Measurements from ENCODE around the gene TOB1. TPM values are rescaled to one million over a fixed set of nuclear protein-coding genes. Genes with fewer than 3 reads are reported as not detected.
A peak's percentile ranks its signal among the peaks of the same experiment; 100 is the strongest.

The TOB1 gene
- total RNA-seq, 1 experiment from 2014 or later: 114 TPM

DNA sequence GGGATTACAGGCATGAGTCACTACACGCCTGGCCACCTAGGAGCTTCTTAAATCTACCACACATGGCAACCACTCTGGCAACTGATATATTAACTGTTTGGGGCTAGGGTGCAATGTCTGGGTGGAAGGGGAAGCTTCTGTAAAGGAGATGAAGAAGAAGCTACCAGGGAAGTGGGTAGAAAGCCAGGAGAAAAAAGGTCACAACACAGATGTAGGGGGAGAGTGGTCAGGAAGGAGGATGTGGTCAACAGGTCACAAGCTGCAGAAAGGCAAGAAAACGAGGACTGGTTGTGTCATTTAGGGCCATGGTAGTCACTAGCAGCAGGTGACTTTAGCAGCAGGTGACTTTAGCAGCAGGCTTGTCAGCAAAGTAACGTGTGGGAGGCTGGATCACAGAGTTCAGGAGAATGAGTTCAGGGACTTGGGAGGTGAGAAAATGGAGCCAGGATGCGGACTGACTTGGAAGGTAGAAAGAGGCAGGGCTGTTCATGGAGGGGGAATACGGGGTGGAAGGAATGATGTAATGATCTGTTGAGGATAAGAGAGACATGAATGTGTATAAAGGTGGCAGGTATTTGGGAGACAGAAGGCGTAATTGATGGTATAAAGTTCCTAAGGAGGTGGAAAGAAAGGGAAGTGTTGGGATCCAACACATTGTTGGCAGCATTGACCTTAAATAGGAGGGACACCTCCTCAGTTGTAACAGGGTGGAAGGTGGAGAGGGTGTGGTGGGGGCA is 47.1 kb downstream of the TOB1 start:
- Histone ChIP-seq H3K4me1 (peaks cover 9% of the 10 kb centered on the region), H3K4me3 (ENCODE audit: low read depth, low read length) (no peak overlapping the region), H3K9me3 (peaks cover 9% of the 10 kb centered on the region), H3K27me3 (replicated peaks; ENCODE audit: control insufficient read depth, insufficient read depth, low read length) (no peaks in the 10 kb centered on the region), H3K36me3 (ENCODE audit: control insufficient read depth, insufficient read depth, low read length) (no peaks in the 10 kb centered on the region)
- Mint-ChIP-seq H3K36me3 (ENCODE audit: insufficient read depth, unreplicated experiment) (no peaks in the 10 kb centered on the region), H3K27me3 (ENCODE audit: insufficient read depth, unreplicated experiment) (no peaks in the 10 kb centered on the region), H3K9me3 (ENCODE audit: unreplicated experiment) (peaks cover 13% of the 10 kb centered on the region), H3K4me3 (ENCODE audit: unreplicated experiment) (no peak overlapping the region), H3K4me1 (ENCODE audit: low read depth, unreplicated experiment) (peaks cover 7% of the 10 kb centered on the region), H3K27ac (ENCODE audit: unreplicated experiment) (no peak overlapping the region)
- POLR2A ChIA-PET: no interaction called here
- BruUV-seq (replicated peaks): no TSS peak
- intact Hi-C loops (cut with micrococcal nuclease; ENCODE audit: unreplicated experiment): no loop called here
- no peak for DNase-seq
- TF ChIP-seq, protein P1, sequence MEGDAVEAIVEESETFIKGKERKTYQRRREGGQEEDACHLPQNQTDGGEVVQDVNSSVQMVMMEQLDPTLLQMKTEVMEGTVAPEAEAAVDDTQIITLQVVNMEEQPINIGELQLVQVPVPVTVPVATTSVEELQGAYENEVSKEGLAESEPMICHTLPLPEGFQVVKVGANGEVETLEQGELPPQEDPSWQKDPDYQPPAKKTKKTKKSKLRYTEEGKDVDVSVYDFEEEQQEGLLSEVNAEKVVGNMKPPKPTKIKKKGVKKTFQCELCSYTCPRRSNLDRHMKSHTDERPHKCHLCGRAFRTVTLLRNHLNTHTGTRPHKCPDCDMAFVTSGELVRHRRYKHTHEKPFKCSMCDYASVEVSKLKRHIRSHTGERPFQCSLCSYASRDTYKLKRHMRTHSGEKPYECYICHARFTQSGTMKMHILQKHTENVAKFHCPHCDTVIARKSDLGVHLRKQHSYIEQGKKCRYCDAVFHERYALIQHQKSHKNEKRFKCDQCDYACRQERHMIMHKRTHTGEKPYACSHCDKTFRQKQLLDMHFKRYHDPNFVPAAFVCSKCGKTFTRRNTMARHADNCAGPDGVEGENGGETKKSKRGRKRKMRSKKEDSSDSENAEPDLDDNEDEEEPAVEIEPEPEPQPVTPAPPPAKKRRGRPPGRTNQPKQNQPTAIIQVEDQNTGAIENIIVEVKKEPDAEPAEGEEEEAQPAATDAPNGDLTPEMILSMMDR (IDR thresholded peaks at IDR 0.05; ENCODE audit: insufficient read depth in 1 of 2, low read depth in 1 of 2, low read length in 1 of 2, severe bottlenecking in 1 of 2, unreplicated experiment in 1 of 2): no peak
- CTCF ChIA-PET: interaction anchor here (0.9 kb wide), 1 partner anchor 126 kb away, joined by 5 read pairs; no protein-coding TSS in a partner anchor

DNA sequence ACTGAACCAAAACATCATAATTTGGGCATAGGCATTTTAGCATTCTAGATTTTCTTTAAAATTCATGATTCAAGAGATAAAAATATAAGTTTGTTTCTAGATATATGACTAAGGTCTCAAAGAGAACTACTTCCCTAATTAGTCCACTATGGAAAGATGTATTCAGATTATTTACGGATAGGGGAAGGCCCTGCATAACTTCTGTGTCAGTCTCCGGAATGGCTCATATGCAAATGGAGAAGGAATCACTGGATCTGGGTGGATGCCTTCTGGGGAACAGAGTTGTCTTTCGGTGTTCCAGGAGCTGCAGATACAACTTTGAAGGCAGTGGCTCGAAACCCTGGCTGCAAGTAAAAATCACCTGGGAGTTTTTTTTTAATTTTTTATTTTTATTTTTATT is 47.9 kb downstream of the TOB1 start:
- H3K4me1 ChIP-seq: peaks cover 9% of the 10 kb centered on the region
- H3K9me3 Mint-ChIP-seq (ENCODE audit: unreplicated experiment): peaks cover 13% of the 10 kb centered on the region
- H3K9me3 ChIP-seq: peaks cover 14% of the 10 kb centered on the region
- BruUV-seq (replicated peaks): no TSS peak
- TF ChIP-seq, protein P1 (IDR thresholded peaks at IDR 0.05; ENCODE audit: insufficient read depth in 1 of 2, low read depth in 1 of 2, low read length in 1 of 2, severe bottlenecking in 1 of 2, unreplicated experiment in 1 of 2): no peak
- H3K27me3 Mint-ChIP-seq (ENCODE audit: insufficient read depth, unreplicated experiment): no peaks in the 10 kb centered on the region
- H3K4me1 Mint-ChIP-seq (ENCODE audit: low read depth, unreplicated experiment): peaks cover 7% of the 10 kb centered on the region
- CTCF ChIA-PET: interaction anchor here (0.9 to 1.5 kb wide), 2 partner anchors 12 to 127 kb away, joined by 4 to 5 read pairs; no protein-coding TSS in a partner anchor
- no peak for DNase-seq
- no peak overlapping the region for H3K4me3 Mint-ChIP-seq (ENCODE audit: unreplicated experiment)
- no peaks in the 10 kb centered on the region for H3K27me3 ChIP-seq (replicated peaks; ENCODE audit: control insufficient read depth, insufficient read depth, low read length)
- no peak overlapping the region for H3K4me3 ChIP-seq (ENCODE audit: low read depth, low read length)
- intact Hi-C loops (cut with micrococcal nuclease; ENCODE audit: unreplicated experiment): no loop called here
- H3K36me3 ChIP-seq (ENCODE audit: control insufficient read depth, insufficient read depth, low read length): no peaks in the 10 kb centered on the region
- H3K27ac Mint-ChIP-seq (ENCODE audit: unreplicated experiment): peak overlapping the region; percentile 1
- H3K36me3 Mint-ChIP-seq (ENCODE audit: insufficient read depth, unreplicated experiment): no peaks in the 10 kb centered on the region
- POLR2A ChIA-PET: no interaction called here

DNA sequence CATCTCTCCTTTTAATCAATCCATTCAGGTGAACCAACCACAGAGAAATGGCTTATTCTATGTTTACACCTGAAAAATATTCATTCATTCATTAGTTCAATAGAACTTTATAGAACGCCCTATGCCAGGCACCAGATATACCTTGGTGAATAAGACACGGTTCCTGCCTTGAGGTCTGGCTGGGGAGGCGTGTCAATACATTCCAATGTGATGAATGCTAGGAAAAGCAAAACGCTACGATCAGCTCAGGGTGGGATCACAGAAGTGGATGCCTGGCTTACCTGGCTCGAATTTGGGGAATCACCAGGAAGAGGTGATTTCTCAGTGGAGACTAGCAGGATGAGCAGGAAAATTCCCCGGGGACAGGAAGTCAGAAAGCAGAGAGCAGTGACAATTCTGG is 48.3 kb downstream of the TOB1 start:
- ChIA-PET POLR2A (interaction anchor here (0.6 kb wide), 1 partner anchor 68 kb away, joined by 4 read pairs; no protein-coding TSS in a partner anchor), CTCF (interaction anchor here (0.9 to 1.5 kb wide), 2 partner anchors 12 to 127 kb away, joined by 4 to 5 read pairs; no protein-coding TSS in a partner anchor)
- Histone ChIP-seq H3K9me3 (peaks cover 11% of the 10 kb centered on the region), H3K36me3 (ENCODE audit: control insufficient read depth, insufficient read depth, low read length) (no peaks in the 10 kb centered on the region), H3K4me3 (ENCODE audit: low read depth, low read length) (no peak overlapping the region), H3K27me3 (replicated peaks; ENCODE audit: control insufficient read depth, insufficient read depth, low read length) (no peaks in the 10 kb centered on the region), H3K4me1 (peaks cover 9% of the 10 kb centered on the region)
- peaks cover 16% of the 10 kb centered on the region for H3K9me3 Mint-ChIP-seq (ENCODE audit: unreplicated experiment)
- BruUV-seq (replicated peaks): no TSS peak
- TF ChIP-seq, protein P1 (IDR thresholded peaks at IDR 0.05; ENCODE audit: insufficient read depth in 1 of 2, low read depth in 1 of 2, low read length in 1 of 2, severe bottlenecking in 1 of 2, unreplicated experiment in 1 of 2): no peak
- no peak overlapping the region for H3K4me3 Mint-ChIP-seq (ENCODE audit: unreplicated experiment)
- H3K4me1 Mint-ChIP-seq (ENCODE audit: low read depth, unreplicated experiment): peaks cover 7% of the 10 kb centered on the region
- DNase-seq: peak in 1 of 2 experiments; percentile 50
- no peaks in the 10 kb centered on the region for H3K27me3 Mint-ChIP-seq (ENCODE audit: insufficient read depth, unreplicated experiment)
- no peaks in the 10 kb centered on the region for H3K36me3 Mint-ChIP-seq (ENCODE audit: insufficient read depth, unreplicated experiment)
- intact Hi-C loops (cut with micrococcal nuclease; ENCODE audit: unreplicated experiment): loop anchor here (1.0 kb wide), 1 partner anchor 23 kb away; no protein-coding TSS in a partner anchor
- H3K27ac Mint-ChIP-seq (ENCODE audit: unreplicated experiment): peak overlapping the region; percentile 1

Measured in Caco-2 (cell line).